ENCODE measurements around the gene SCAPER.
"Not testable (repeated sequence)": the region's sequence is repeated elsewhere in the genome, so short reads cannot be mapped to it uniquely, and the experiment has no call there.

DNA sequence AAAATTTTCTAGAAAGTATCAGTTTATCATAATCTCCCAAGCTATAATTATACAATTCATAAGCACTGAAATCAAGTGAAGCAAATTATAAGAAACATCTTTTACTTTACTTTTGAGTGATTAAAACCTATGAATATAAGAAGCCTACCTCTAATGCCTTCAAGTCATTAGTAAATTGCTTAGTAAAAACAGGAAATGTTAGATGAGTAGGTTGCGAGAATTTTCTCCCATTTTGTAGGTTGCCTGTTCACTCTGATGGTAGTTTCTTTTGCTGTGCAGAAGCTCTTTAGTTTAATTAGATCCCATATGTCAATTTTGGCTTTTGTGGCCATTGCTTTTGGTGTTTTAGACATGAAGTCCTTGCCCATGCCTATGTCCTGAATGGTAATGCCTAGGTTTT, 201.1 kb downstream of the SCAPER start:
- TF ChIP-seq, protein P1, sequence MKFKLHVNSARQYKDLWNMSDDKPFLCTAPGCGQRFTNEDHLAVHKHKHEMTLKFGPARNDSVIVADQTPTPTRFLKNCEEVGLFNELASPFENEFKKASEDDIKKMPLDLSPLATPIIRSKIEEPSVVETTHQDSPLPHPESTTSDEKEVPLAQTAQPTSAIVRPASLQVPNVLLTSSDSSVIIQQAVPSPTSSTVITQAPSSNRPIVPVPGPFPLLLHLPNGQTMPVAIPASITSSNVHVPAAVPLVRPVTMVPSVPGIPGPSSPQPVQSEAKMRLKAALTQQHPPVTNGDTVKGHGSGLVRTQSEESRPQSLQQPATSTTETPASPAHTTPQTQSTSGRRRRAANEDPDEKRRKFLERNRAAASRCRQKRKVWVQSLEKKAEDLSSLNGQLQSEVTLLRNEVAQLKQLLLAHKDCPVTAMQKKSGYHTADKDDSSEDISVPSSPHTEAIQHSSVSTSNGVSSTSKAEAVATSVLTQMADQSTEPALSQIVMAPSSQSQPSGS (CRISPR knock-in tag; IDR thresholded peaks at IDR 0.05; ENCODE audit: borderline replicate concordance, low read depth), result not testable (repeated sequence)
- TF ChIP-seq, protein P2, sequence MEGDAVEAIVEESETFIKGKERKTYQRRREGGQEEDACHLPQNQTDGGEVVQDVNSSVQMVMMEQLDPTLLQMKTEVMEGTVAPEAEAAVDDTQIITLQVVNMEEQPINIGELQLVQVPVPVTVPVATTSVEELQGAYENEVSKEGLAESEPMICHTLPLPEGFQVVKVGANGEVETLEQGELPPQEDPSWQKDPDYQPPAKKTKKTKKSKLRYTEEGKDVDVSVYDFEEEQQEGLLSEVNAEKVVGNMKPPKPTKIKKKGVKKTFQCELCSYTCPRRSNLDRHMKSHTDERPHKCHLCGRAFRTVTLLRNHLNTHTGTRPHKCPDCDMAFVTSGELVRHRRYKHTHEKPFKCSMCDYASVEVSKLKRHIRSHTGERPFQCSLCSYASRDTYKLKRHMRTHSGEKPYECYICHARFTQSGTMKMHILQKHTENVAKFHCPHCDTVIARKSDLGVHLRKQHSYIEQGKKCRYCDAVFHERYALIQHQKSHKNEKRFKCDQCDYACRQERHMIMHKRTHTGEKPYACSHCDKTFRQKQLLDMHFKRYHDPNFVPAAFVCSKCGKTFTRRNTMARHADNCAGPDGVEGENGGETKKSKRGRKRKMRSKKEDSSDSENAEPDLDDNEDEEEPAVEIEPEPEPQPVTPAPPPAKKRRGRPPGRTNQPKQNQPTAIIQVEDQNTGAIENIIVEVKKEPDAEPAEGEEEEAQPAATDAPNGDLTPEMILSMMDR (IDR thresholded peaks at IDR 0.05), result not testable (repeated sequence)
- TF ChIP-seq NFYB (CRISPR knock-in tag; conservative IDR thresholded peaks at IDR 0.05; ENCODE audit: low read depth); FOXP1 (CRISPR knock-in tag; IDR thresholded peaks at IDR 0.05; ENCODE audit: borderline replicate concordance); CREB1 (CRISPR knock-in tag; IDR thresholded peaks at IDR 0.05); MAX (CRISPR knock-in tag; IDR thresholded peaks at IDR 0.05); SMAD3 (CRISPR knock-in tag; IDR thresholded peaks at IDR 0.05; ENCODE audit: borderline replicate concordance); E2F5 (CRISPR knock-in tag; IDR thresholded peaks at IDR 0.05); GRHL2 (CRISPR knock-in tag; IDR thresholded peaks at IDR 0.05; ENCODE audit: insufficient replicate concordance, severe bottlenecking); USF2 (CRISPR knock-in tag; IDR thresholded peaks at IDR 0.05); USF1 (CRISPR knock-in tag; IDR thresholded peaks at IDR 0.05); TP53 (CRISPR knock-in tag; IDR thresholded peaks at IDR 0.05): not testable (repeated sequence)
- TF ChIP-seq, protein P3, sequence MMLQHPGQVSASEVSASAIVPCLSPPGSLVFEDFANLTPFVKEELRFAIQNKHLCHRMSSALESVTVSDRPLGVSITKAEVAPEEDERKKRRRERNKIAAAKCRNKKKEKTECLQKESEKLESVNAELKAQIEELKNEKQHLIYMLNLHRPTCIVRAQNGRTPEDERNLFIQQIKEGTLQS (CRISPR knock-in tag; conservative IDR thresholded peaks at IDR 0.05), result not testable (repeated sequence)

Measured in WTC11 (cell line).